Hepatocyte (in vitro differentiated cells): Measurements from ENCODE around the gene TBL3.
A peak's percentile ranks its signal among the peaks of the same experiment; 100 is the strongest.

Experiments used
- CTCF ChIP-seq: fragments of 200-600 bp; sonication (generic); IDR thresholded peaks from 2 replicates; pipeline ENCODE4 v1.5.1; 2016; ENCODE audit warnings: antibody characterized with exemption, mild to moderate bottlenecking; ENCODE audit not compliant: poor library complexity
- EZH2 ChIP-seq: fragments of 200-600 bp; sonication (generic); IDR thresholded peaks from 2 replicates; pipeline ENCODE4 v1.6.1; 2016; ENCODE audit warnings: antibody characterized with exemption, mild to moderate bottlenecking, borderline replicate concordance

- TF ChIP-seq CTCF (no peak), EZH2 (peak; percentile 43)
These were observed 17.6 kb downstream of the TBL3 start, which contains the start of gene SYNGR3 for GRCh38 chr16:1989209-1990100.
